ENCODE results near the gene RASSF1.

The RASSF1 gene

DNA sequence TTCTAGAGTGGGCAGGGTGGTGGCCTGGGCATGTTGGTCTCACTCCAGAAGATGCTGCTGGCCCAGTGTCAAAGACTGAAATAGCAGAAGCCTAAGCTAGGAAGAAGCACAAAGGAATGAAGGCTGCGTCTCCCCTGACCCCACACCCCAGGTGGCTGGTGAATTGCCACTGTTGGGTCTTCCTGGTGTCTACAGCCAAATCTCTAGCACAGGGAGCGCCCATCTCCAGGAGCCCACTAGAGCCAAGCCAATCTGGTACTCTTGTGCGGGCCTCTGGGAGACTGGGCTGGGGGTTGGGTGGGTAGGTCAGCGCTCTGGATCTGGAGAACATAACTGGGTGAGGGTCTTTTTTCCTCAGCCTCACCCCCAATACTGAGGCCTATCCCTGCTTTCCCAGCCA lies 13.5 kb downstream of the RASSF1 start:
- Histone ChIP-seq H3K9ac (ENCODE audit: low read length) (peak overlapping the region; percentile 96), H3K4me3 (ENCODE audit: low read length) (peak overlapping the region; percentile 94), H3K4me1 (ENCODE audit: control insufficient read depth, insufficient read depth, low read length) (peaks cover 18% of the 10 kb centered on the region), H3K27me3 (replicated peaks; ENCODE audit: control insufficient read depth, insufficient read depth, low read length) (no peaks in the 10 kb centered on the region), H3K9me3 (ENCODE audit: control insufficient read depth, low read length) (no peaks in the 10 kb centered on the region), H3K36me3 (ENCODE audit: control insufficient read depth, insufficient read depth, low read length, severe bottlenecking) (peaks cover 40% of the 10 kb centered on the region)
- no peak for DNase-seq (ENCODE audit: low read depth)

DNA sequence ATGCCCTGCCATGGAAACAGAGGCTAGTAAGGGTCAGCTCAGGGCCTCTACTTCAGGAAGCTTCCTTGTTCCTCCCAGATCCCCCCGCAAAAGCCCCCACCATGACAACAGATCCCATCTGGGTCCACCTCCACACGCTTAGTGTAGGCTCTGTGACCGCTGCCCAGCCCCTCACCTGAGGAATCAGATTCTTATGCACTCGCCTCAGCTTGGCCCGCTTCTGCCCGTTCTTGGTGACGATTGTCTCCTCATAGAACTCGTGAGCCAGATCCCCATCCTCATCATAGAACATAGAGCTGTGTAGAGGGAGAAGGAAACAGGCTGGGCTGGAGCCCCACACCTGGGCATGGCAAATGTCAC lies 14.5 kb downstream of the RASSF1 start:
- DNase-seq (ENCODE audit: low read depth): no peak
- Histone ChIP-seq H3K9me3 (ENCODE audit: control insufficient read depth, low read length) (no peaks in the 10 kb centered on the region), H3K4me3 (ENCODE audit: low read length) (no peak overlapping the region), H3K9ac (ENCODE audit: low read length) (no peak overlapping the region), H3K4me1 (ENCODE audit: control insufficient read depth, insufficient read depth, low read length) (peaks cover 22% of the 10 kb centered on the region), H3K27me3 (replicated peaks; ENCODE audit: control insufficient read depth, insufficient read depth, low read length) (no peaks in the 10 kb centered on the region), H3K36me3 (ENCODE audit: control insufficient read depth, insufficient read depth, low read length, severe bottlenecking) (peaks cover 30% of the 10 kb centered on the region)

DNA sequence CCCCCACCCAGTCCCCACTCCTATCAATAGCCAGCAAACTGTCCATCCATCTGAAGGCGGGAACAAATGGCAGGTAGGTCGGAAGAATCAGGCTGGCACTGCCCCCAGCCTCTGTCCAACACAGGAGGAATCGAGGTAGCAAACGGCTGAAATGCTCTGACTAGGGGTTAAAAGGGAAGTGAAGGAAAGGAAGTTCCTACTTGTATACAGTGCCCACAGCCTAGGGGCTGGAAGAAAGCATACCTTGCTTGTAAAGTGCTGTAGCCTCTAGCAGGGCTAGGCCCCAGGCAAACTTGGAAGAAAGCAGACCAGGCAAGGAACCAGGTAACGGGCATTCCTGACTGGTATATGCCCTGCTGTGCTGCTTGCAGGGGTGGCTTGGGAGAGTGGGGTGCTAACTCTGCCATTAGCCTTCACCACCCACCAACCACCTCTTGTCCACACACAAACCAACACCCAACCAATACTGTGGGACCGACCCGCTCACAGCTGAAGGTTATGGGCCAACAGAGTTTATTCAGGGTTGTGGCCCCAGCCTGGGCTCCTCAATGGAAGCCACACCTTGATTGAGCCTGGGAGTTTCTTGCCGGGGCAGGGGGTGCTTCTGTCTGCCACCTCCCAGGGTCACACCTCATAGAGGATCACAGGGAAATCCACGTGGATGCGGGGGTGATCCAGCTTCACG lies 15.0 kb downstream of the RASSF1 start:
- Histone ChIP-seq H3K4me3 (ENCODE audit: low read length) (no peak overlapping the region), H3K4me1 (ENCODE audit: control insufficient read depth, insufficient read depth, low read length) (peaks cover 22% of the 10 kb centered on the region), H3K27me3 (replicated peaks; ENCODE audit: control insufficient read depth, insufficient read depth, low read length) (no peaks in the 10 kb centered on the region), H3K9me3 (ENCODE audit: control insufficient read depth, low read length) (no peaks in the 10 kb centered on the region), H3K9ac (ENCODE audit: low read length) (no peak overlapping the region), H3K36me3 (ENCODE audit: control insufficient read depth, insufficient read depth, low read length, severe bottlenecking) (peaks cover 25% of the 10 kb centered on the region)
- no peak for DNase-seq (ENCODE audit: low read depth)

DNA sequence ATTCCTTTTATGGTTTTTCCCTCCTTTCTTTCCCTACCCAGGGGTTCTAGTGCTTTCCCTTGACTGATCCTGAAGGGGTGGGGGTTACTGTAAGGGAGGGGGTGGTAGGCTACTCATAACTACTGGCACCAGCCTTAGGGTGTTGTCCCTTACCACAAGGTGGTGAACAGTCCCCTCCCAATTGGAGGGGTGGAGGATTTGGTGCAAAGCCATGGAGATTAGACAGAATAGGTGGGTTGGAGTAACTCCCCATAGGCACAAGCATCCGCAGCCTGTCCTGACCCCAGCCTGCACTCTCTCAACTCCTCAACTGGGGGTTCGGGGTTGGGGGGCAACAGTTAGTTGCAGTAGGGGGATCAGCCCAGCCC lies 15.5 kb downstream of the RASSF1 start:
- no peak for DNase-seq (ENCODE audit: low read depth)
- no peak overlapping the region for H3K4me3 ChIP-seq (ENCODE audit: low read length)
- H3K27me3 ChIP-seq (replicated peaks; ENCODE audit: control insufficient read depth, insufficient read depth, low read length): no peaks in the 10 kb centered on the region
- no peak overlapping the region for H3K9ac ChIP-seq (ENCODE audit: low read length)
- peaks cover 27% of the 10 kb centered on the region for H3K4me1 ChIP-seq (ENCODE audit: control insufficient read depth, insufficient read depth, low read length)
- H3K9me3 ChIP-seq (ENCODE audit: control insufficient read depth, low read length): no peaks in the 10 kb centered on the region
- peaks cover 20% of the 10 kb centered on the region for H3K36me3 ChIP-seq (ENCODE audit: control insufficient read depth, insufficient read depth, low read length, severe bottlenecking)

DNA sequence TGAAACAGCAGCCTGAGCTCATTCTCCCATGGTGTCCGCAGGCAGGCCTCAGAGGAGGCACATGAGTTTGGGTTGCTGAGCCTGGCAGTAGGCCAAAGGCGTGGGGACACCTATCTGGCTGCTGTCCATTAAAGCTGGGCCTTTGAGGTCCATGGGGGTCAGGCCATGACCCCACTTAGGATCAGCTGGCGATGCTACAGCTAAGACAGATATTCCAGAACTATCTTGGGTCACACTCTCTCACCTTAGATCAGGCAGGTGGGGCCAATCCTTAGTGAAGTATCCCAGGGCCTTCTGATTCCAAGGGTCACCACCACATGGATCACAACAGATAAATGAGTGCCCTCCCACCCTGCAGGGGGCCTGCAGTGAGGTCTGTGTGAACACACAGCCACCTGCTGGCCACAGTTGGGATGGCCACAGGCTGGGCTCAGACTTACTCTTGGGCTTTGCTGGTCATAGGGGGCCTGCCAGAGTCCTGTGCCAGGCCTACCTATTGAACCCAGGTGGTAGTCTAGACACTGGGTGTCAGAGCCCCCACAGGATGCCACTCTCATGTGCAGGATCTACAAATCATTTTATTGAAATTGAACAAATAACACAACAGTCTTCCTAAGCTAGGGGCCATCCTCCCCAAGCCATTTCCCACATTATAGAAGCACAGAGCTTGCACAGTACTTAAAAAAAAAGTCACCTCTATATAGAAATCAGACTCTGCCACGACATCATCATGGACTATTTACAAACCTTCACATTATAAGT lies 16.1 kb downstream of the RASSF1 start:
- no peaks in the 10 kb centered on the region for H3K27me3 ChIP-seq (replicated peaks; ENCODE audit: control insufficient read depth, insufficient read depth, low read length)
- peaks cover 14% of the 10 kb centered on the region for H3K36me3 ChIP-seq (ENCODE audit: control insufficient read depth, insufficient read depth, low read length, severe bottlenecking)
- H3K9ac ChIP-seq (ENCODE audit: low read length): no peak overlapping the region
- peaks cover 31% of the 10 kb centered on the region for H3K4me1 ChIP-seq (ENCODE audit: control insufficient read depth, insufficient read depth, low read length)
- DNase-seq (ENCODE audit: low read depth): peak; percentile 85
- H3K9me3 ChIP-seq (ENCODE audit: control insufficient read depth, low read length): no peaks in the 10 kb centered on the region
- no peak overlapping the region for H3K4me3 ChIP-seq (ENCODE audit: low read length)

DNA sequence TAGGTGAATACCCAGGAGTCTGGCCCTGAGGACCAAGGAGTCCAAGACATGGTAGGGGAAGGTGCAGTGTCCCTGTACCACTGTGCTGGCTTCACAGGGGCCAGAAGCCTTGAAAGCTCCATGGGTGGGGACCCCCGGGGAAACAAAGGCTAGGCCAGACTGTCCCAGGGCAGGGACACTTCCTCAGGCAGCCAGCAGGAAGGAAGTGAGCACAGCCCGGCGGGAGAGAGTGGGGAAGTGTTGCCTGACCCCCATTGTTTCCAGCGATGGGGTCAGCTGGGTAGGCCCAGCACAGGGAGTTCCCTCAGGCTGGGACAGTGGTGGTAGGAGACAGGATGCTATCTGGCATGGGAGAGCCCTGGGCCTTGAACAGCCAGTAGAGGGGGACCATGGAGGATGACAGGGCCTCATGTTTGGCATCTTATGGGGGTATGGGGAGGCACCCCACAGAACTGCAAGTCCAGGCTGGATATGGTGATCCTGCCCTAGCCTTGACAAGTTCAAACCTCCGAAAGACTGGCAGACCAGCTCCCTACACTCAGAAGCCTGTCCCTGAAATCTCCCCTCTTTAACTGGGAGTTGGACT lies 16.9 kb downstream of the RASSF1 start:
- Histone ChIP-seq H3K9me3 (ENCODE audit: control insufficient read depth, low read length) (no peaks in the 10 kb centered on the region), H3K4me1 (ENCODE audit: control insufficient read depth, insufficient read depth, low read length) (peaks cover 30% of the 10 kb centered on the region), H3K27me3 (replicated peaks; ENCODE audit: control insufficient read depth, insufficient read depth, low read length) (no peaks in the 10 kb centered on the region), H3K36me3 (ENCODE audit: control insufficient read depth, insufficient read depth, low read length, severe bottlenecking) (peaks cover 18% of the 10 kb centered on the region), H3K4me3 (ENCODE audit: low read length) (no peak overlapping the region), H3K9ac (ENCODE audit: low read length) (no peak overlapping the region)
- DNase-seq (ENCODE audit: low read depth): no peak

DNA sequence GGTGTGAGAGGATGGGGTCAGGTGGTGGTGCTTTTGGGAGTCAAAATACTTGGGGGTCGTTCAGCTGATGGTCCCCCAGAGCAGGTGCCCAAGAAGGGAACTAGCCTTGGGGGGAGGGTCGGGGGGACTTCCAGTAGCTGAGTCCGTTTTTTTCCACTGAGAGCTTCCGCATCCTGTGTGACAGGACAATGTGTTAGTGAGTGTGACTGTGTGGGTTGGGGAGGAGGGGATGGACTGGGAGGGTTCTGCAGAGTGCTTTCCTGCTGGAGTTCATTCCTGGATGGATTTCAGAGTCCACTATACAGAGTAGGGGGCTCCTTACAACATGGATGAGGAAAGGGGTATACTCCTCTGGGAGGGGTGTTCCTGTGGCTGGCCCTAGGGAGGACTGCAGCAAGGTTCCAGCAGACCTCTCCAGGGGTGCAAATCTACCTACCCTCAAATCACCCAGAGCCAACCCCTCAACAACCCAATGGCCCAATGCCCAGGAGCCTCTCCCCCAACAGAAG lies 17.5 kb downstream of the RASSF1 start:
- Histone ChIP-seq H3K4me1 (ENCODE audit: control insufficient read depth, insufficient read depth, low read length) (peaks cover 25% of the 10 kb centered on the region), H3K36me3 (ENCODE audit: control insufficient read depth, insufficient read depth, low read length, severe bottlenecking) (peaks cover 24% of the 10 kb centered on the region), H3K9me3 (ENCODE audit: control insufficient read depth, low read length) (no peaks in the 10 kb centered on the region), H3K4me3 (ENCODE audit: low read length) (no peak overlapping the region), H3K27me3 (replicated peaks; ENCODE audit: control insufficient read depth, insufficient read depth, low read length) (no peaks in the 10 kb centered on the region), H3K9ac (ENCODE audit: low read length) (no peak overlapping the region)
- no peak for DNase-seq (ENCODE audit: low read depth)

DNA sequence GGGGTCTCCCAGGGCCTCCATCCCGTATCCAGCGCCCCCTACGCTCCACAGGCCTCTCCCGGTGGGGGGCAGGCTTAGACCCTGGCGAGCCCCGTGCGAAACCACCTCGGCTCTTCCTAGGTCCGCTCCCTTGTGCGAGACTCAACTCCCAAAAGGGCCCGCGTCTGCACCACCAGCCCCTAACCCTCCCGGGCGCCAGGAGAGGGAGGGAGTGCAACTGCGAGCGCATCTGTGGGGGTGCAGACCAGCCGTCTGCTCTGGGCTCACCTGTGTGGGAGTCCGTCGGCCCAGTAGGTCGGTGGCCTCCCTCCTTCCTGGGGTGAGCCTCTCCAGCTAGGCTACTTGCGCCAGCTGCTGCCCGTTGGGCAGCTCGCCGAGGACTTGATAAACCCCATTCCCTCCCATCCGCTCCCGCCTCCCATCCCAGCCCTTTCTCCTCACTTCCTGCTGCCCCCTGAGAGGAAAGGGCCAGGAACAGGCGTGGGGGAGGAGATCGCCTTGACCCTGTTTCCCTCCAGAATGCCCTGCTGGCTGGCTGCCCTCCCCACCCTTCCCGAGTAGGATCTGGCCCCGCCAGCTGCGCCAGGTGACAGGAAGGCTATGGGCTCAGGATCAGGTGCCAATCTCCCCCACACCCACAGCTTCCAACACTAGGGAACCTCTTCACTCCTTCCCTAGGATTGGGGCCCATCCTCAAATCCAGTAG lies 18.1 kb downstream of the RASSF1 start, which contains the start of gene HYAL2:
TSS of gene HYAL2 (minus strand) at position 360 of the 706 bp plus-strand sequence. CDS start 2,256 bp downstream, outside the sequence.
- no peaks in the 10 kb centered on the region for H3K9me3 ChIP-seq (ENCODE audit: control insufficient read depth, low read length)
- H3K27me3 ChIP-seq (replicated peaks; ENCODE audit: control insufficient read depth, insufficient read depth, low read length): no peaks in the 10 kb centered on the region
- H3K9ac ChIP-seq (ENCODE audit: low read length): peak within 1 kb of the TSS; percentile 88
- H3K36me3 ChIP-seq (ENCODE audit: control insufficient read depth, insufficient read depth, low read length, severe bottlenecking): peaks cover 30% of the 10 kb centered on the region
- DNase-seq (ENCODE audit: low read depth): no peak
- peaks cover 24% of the 10 kb centered on the region for H3K4me1 ChIP-seq (ENCODE audit: control insufficient read depth, insufficient read depth, low read length)
- H3K4me3 ChIP-seq (ENCODE audit: low read length): peak within 1 kb of the TSS; percentile 84

DNA sequence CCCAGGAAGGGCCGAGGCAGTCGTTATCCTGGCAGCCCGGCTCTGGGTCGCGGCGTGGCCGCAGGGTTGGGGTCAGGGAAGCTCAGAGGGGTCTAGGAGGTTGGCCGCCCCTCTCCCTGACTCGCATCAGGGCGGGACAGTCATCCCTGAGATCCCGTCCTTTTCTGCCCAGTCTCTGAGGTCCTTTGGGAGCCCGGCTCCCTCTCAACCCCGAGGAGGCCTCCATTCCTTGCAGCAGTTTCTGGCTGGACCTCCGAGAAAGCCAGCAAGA lies 18.6 kb downstream of the RASSF1 start:
- H3K9me3 ChIP-seq (ENCODE audit: control insufficient read depth, low read length): no peaks in the 10 kb centered on the region
- DNase-seq (ENCODE audit: low read depth): no peak
- peaks cover 19% of the 10 kb centered on the region for H3K4me1 ChIP-seq (ENCODE audit: control insufficient read depth, insufficient read depth, low read length)
- peak overlapping the region; percentile 84 for H3K4me3 ChIP-seq (ENCODE audit: low read length)
- H3K27me3 ChIP-seq (replicated peaks; ENCODE audit: control insufficient read depth, insufficient read depth, low read length): no peaks in the 10 kb centered on the region
- peak overlapping the region; percentile 71 for H3K9ac ChIP-seq (ENCODE audit: low read length)
- peaks cover 34% of the 10 kb centered on the region for H3K36me3 ChIP-seq (ENCODE audit: control insufficient read depth, insufficient read depth, low read length, severe bottlenecking)

DNA sequence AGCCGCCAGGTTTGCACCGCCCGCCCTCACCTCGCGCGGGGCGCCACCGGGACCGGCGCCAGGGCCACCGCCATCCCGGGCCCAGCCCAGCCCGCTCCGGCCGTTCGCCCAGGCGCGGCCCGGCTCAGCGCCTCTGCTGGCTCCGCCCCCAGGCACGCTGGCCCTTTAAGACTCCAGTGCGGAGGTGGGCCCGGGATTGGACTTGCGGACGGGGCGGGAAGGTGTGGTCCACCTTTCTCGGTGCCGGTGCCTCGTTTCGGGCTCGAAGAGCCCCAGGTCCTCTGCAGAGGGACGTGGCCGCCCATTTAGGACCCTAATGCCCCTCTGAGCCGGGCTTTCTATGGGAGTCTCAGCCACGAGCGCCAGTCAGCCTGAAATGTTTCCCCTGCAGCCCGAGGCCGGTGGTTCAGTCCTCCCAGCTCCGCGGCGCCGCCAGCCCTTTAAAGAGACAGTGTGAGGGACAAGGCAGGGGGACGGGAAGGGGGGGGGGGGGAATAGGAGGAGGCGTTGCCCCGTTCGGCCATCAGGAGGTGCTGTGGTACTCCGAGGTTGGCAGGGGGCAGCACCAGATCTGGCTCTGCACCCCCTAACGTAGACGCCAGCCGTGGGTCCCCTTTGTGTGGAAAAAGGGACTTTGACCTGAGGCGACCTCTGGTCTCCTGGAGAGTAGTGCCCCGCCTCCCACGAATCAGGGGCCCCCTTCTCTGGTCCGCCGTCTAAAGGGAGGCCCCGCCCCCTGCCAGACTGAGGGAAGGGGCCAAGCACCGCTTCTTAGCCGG lies 19.1 kb downstream of the RASSF1 start:
- DNase-seq (ENCODE audit: low read depth): peak; percentile 96
- H3K4me1 ChIP-seq (ENCODE audit: control insufficient read depth, insufficient read depth, low read length): peaks cover 16% of the 10 kb centered on the region
- H3K9me3 ChIP-seq (ENCODE audit: control insufficient read depth, low read length): no peaks in the 10 kb centered on the region
- H3K4me3 ChIP-seq (ENCODE audit: low read length): peak overlapping the region; percentile 84
- peak overlapping the region; percentile 88 for H3K9ac ChIP-seq (ENCODE audit: low read length)
- H3K27me3 ChIP-seq (replicated peaks; ENCODE audit: control insufficient read depth, insufficient read depth, low read length): no peaks in the 10 kb centered on the region
- peaks cover 34% of the 10 kb centered on the region for H3K36me3 ChIP-seq (ENCODE audit: control insufficient read depth, insufficient read depth, low read length, severe bottlenecking)
